HepG2 (cell line): ENCODE results near the gene USP28. TPM values are rescaled to one million over a fixed set of nuclear protein-coding genes. Genes with fewer than 3 reads are reported as not detected.
A peak's percentile ranks its signal among the peaks of the same experiment; 100 is the strongest.

Source experiments
- ATAC-seq: fragments of 200-7000 bp; cut with Tn5 transposase; 3 replicates; pipeline ENCODE4 v1.9.1; 2020; ENCODE audit warnings: mild to moderate bottlenecking, moderate library complexity
- BruUV-seq: library from RNA; stranded (reverse); fragments of 400-500 nt; replicated peaks from 2 replicates; lab custom pipeline; 2021; lab: Mats Ljungman, UMichigan
- CTCF ChIA-PET: fragments of 300-600 bp; formaldehyde crosslinking; extraction: SDS; loops from one replicate; lab custom pipeline; 2021; ENCODE audit warnings: low total read pairs, inconsistent platforms, low intra/inter-chr PET ratio; lab: Yijun Ruan, JAX
- POLR2A ChIA-PET: fragments of 350-600 bp; sonication (Branson Sonifier 250); formaldehyde crosslinking; loops from one replicate; lab custom pipeline; 2020; ENCODE audit warnings: antibody characterized with exemption, inconsistent platforms; lab: Yijun Ruan, JAX
- DNase-seq: peaks from one replicate; pipeline ENCODE4 v3.0.0-alpha.2; 2015; ENCODE audit warnings: low spot score
- FAIRE-seq: peaks from 3 replicates; lab custom pipeline; 2011; peaks lifted over from hg19 to GRCh38; lab: Jason Lieb, UNC
- H2AFZ ChIP-seq: one replicate; pipeline ENCODE4 v1.6.1; 2011; ENCODE audit warnings: low read length, inconsistent platforms
- H3K27ac ChIP-seq: fragments of 300-600 bp; 3 replicates; pipeline ENCODE4 v1.8.0; 2011; ENCODE audit warnings: mixed run types, mild to moderate bottlenecking, mixed read lengths, low read length, inconsistent platforms; ENCODE audit not compliant: insufficient read depth; ENCODE audit errors: extremely low read length
- H3K27me3 ChIP-seq, 2 experiments: fragments of 200-600 bp in 1 of 2; 2 replicates in 1 of 2; 3 replicates in 1 of 2; pipeline versions ENCODE4 v1.6.0 to v1.8.0; 2011; ENCODE audit warnings: low read length in 2 of 2, mild to moderate bottlenecking in 2 of 2, moderate library complexity in 2 of 2, inconsistent platforms in 1 of 2; ENCODE audit not compliant: insufficient read depth in 2 of 2, control insufficient read depth in 1 of 2
- H3K36me3 ChIP-seq, 2 experiments: fragments of 200-600 bp in 1 of 2; replicated peaks in 1 of 2; 2 replicates in 1 of 2; 3 replicates in 1 of 2; pipeline versions ENCODE4 v1.5.1 to v1.8.0; 2011; ENCODE audit warnings: low read length in 2 of 2, inconsistent platforms in 1 of 2; ENCODE audit not compliant: insufficient read depth in 2 of 2, control insufficient read depth in 1 of 2
- H3K4me1 ChIP-seq: 2 replicates; pipeline ENCODE4 v1.5.1; 2012; ENCODE audit warnings: low read length, inconsistent platforms; ENCODE audit not compliant: insufficient read depth
- H3K4me2 ChIP-seq: 2 replicates; pipeline ENCODE4 v1.6.0; 2011; ENCODE audit warnings: low read depth, low read length, inconsistent platforms
- H3K4me3 ChIP-seq, 3 experiments: fragments of 200-600 bp in 1 of 3; sonication (generic), shearing (Covaris generic) in 1 of 3; replicated peaks in 1 of 3; 2 replicates each; pipeline ENCODE4 v1.5.1; 2011 to 2016; ENCODE audit warnings: low read length in 3 of 3, inconsistent platforms in 2 of 3, low read depth in 2 of 3, mild to moderate bottlenecking in 2 of 3, control low read depth in 1 of 3, mixed read lengths in 1 of 3; ENCODE audit not compliant: insufficient read depth in 1 of 3
- H3K79me2 ChIP-seq: one replicate; pipeline ENCODE4 v1.6.1; 2011; ENCODE audit warnings: low read length, inconsistent platforms; ENCODE audit not compliant: insufficient read depth
- H3K9ac ChIP-seq: 2 replicates; pipeline ENCODE4 v1.6.0; 2011; ENCODE audit warnings: mild to moderate bottlenecking, low read depth, low read length, inconsistent platforms; ENCODE audit not compliant: insufficient read depth
- H3K9me3 ChIP-seq: 2 replicates; pipeline ENCODE4 v1.5.1; 2012; ENCODE audit warnings: mild to moderate bottlenecking, low read length
- H4K20me1 ChIP-seq: 2 replicates; pipeline ENCODE4 v1.6.0; 2011; ENCODE audit warnings: inconsistent platforms, mild to moderate bottlenecking, low read length, moderate library complexity; ENCODE audit not compliant: insufficient read depth
- HNRNPK ChIP-seq: fragments of 200-400 bp; formaldehyde crosslinking; IDR thresholded peaks from 2 replicates; pipeline ENCODE4 v1.6.1; 2018; ENCODE audit warnings: low read length, low read depth, moderate library complexity, mild to moderate bottlenecking; ENCODE audit not compliant: poor library complexity, severe bottlenecking
- IRF9 ChIP-seq: sonication (generic); formaldehyde crosslinking; IDR thresholded peaks from 2 replicates; pipeline ENCODE4 v1.8.0; 2022; ENCODE audit warnings: missing genetic modification reagents, mild to moderate bottlenecking, borderline replicate concordance
- LCORL ChIP-seq, 2 experiments: fragments of 450-650 bp in 1 of 2; sonication (generic) in 1 of 2; formaldehyde crosslinking in 1 of 2; IDR thresholded peaks; 2 replicates each; pipeline versions ENCODE4 v1.5.0 to v1.6.1; 2017 to 2020; ENCODE audit warnings: antibody characterized with exemption in 1 of 2, missing genetic modification reagents in 1 of 2
- MYNN ChIP-seq: sonication (generic); formaldehyde crosslinking; IDR thresholded peaks from 2 replicates; pipeline ENCODE4 v1.4.0; 2020; ENCODE audit warnings: mild to moderate bottlenecking, low read depth, missing genetic modification reagents
- NFKB2 ChIP-seq: sonication (generic); formaldehyde crosslinking; IDR thresholded peaks from 2 replicates; pipeline ENCODE4 v1.4.0; 2020; ENCODE audit warnings: missing genetic modification reagents, borderline replicate concordance
- SPEN ChIP-seq: sonication (generic); formaldehyde crosslinking; IDR thresholded peaks from 2 replicates; pipeline ENCODE4 v1.5.1; 2020; ENCODE audit warnings: low read depth, mild to moderate bottlenecking, missing genetic modification reagents
- SYNCRIP ChIP-seq: fragments of 200-400 bp; formaldehyde crosslinking; IDR thresholded peaks from 2 replicates; pipeline ENCODE4 v1.6.1; 2018; ENCODE audit warnings: mild to moderate bottlenecking, low read depth, low read length; ENCODE audit not compliant: insufficient read depth
- TBX2 ChIP-seq: sonication (generic); formaldehyde crosslinking; IDR thresholded peaks from 2 replicates; pipeline ENCODE4 v1.5.0; 2020; ENCODE audit warnings: missing genetic modification reagents, mild to moderate bottlenecking, borderline replicate concordance
- ZNF24 ChIP-seq: fragments of 450-650 bp; IDR thresholded peaks from 2 replicates; pipeline ENCODE4 v1.6.1; 2017; ENCODE audit warnings: antibody characterized with exemption, mild to moderate bottlenecking
- ZNF256 ChIP-seq: sonication (generic); formaldehyde crosslinking; conservative IDR thresholded peaks from 2 replicates; pipeline ENCODE4 v1.4.0; 2020; ENCODE audit warnings: missing genetic modification reagents
- ZNF362 ChIP-seq: sonication (generic); formaldehyde crosslinking; IDR thresholded peaks from 2 replicates; pipeline ENCODE4 v1.4.0; 2020; ENCODE audit warnings: missing genetic modification reagents, mild to moderate bottlenecking, borderline replicate concordance
- ZNF589 ChIP-seq: sonication (generic); formaldehyde crosslinking; conservative IDR thresholded peaks from 2 replicates; pipeline ENCODE4 v1.8.0; 2022; ENCODE audit warnings: mild to moderate bottlenecking, moderate library complexity, missing genetic modification reagents
- ZNF768 ChIP-seq: sonication (generic); formaldehyde crosslinking; IDR thresholded peaks from 2 replicates; pipeline ENCODE4 v1.4.0; 2020; ENCODE audit warnings: missing genetic modification reagents
- ZSCAN9 ChIP-seq: IDR thresholded peaks from 2 replicates; pipeline ENCODE4 v1.6.1; 2016; ENCODE audit warnings: borderline replicate concordance
- WGBS: methylation state at CpG from one replicate; pipeline ENCODE4 v1.1.6; 2017; ENCODE audit warnings: low lambda C conversion rate; 5-methylcytosine and 5-hydroxymethylcytosine counted together
- in situ Hi-C: cut with HindIII; loops from 2 replicates; pipeline ENCODE4 v1.10.0; 2017; ENCODE audit warnings: low pct_unique_long_range_greater_than_20kb; ENCODE audit not compliant: extremely low pct_ligation_motif_present
- intact Hi-C: fragments of 100-400 bp; cut with micrococcal nuclease; formaldehyde crosslinking; loops from one replicate; pipeline ENCODE4 v1.10.0; 2022; ENCODE audit not compliant: unreplicated experiment
- polyA plus RNA-seq, 8 experiments: library from polyadenylated mRNA; depleted of rRNA in 3 of 8; stranded (reverse) in 7 of 8; unstranded in 1 of 8; fragments of >200 nt; fragmentation: Illumina TruSeq in 4 of 8; extraction: Trizol in 4 of 8; gene quantifications; 2 replicates each; pipeline versions ENCODE4 v1.2.1 to v1.2.3, GENCODE V29; 2011 to 2016; ENCODE audit warnings: low read depth in 4 of 8, missing spikeins in 1 of 8, mixed read lengths in 1 of 8; ENCODE audit not compliant: insufficient read depth in 1 of 8
- total RNA-seq, 5 experiments: library from RNA; depleted of rRNA; stranded (reverse); fragments of >200 nt; fragmentation: Illumina TruSeq; extraction: Trizol; gene quantifications; 2 replicates each; pipeline ENCODE4 v1.2.3, GENCODE V29; 2016; ENCODE audit warnings: low read depth in 1 of 5
- TF ChIP-seq, protein P1 (sequence below): sonication (generic); formaldehyde crosslinking; IDR thresholded peaks from 2 replicates; pipeline ENCODE4 v1.4.0; 2020; ENCODE audit warnings: mild to moderate bottlenecking, low read depth, missing genetic modification reagents

Gene USP28
- total and polyA plus RNA-seq, 2 of the 13 experiments (the other 11 are each of a cell fraction or from before 2014, with no cell fraction given), result 29.6 to 34.3 TPM

GRCh38 chr11:113867843-113868503, 7.4 kb downstream of the USP28 start:
- H2AFZ ChIP-seq, result no peak overlapping the region
- FAIRE-seq, result no peak
- no peak for DNase-seq
- in situ Hi-C loops, result no loop called here
- no peak overlapping the region for H3K9ac ChIP-seq
- no peak overlapping the region for H3K27ac ChIP-seq
- POLR2A ChIA-PET, result no interaction called here
- no peaks in the 10 kb centered on the region for H3K27me3 ChIP-seq
- H3K4me3 ChIP-seq, result no peak overlapping the region
- CTCF ChIA-PET, result no interaction called here
- H3K4me2 ChIP-seq, result no peak overlapping the region
- ATAC-seq, result no peak
- H3K9me3 ChIP-seq, result no peaks in the 10 kb centered on the region
- WGBS, result 91% methylated on average over 3 of the region's 3 CpGs
- peak; percentile 28 for TF ChIP-seq HNRNPK
- TF ChIP-seq NFKB2, result no peak
- TF ChIP-seq LCORL (IDR thresholded peaks at IDR 0.05), result no peak
- TF ChIP-seq LCORL (CRISPR knock-in tag; IDR thresholded peaks at IDR 0.05), result no peak
- no peak for TF ChIP-seq ZNF589
- TF ChIP-seq ZNF768, result no peak
- no peak for TF ChIP-seq ZSCAN9 (CRISPR knock-in tag)
- intact Hi-C loops, result no loop called here
- no peaks in the 10 kb centered on the region for H4K20me1 ChIP-seq
- peaks cover 14% of the 10 kb centered on the region for H3K79me2 ChIP-seq
- no peaks in the 10 kb centered on the region; a peak in 1 of 5 replicates for H3K36me3 ChIP-seq
- peaks cover 22% of the 10 kb centered on the region for H3K4me1 ChIP-seq
- no TSS peak for BruUV-seq

DNA sequence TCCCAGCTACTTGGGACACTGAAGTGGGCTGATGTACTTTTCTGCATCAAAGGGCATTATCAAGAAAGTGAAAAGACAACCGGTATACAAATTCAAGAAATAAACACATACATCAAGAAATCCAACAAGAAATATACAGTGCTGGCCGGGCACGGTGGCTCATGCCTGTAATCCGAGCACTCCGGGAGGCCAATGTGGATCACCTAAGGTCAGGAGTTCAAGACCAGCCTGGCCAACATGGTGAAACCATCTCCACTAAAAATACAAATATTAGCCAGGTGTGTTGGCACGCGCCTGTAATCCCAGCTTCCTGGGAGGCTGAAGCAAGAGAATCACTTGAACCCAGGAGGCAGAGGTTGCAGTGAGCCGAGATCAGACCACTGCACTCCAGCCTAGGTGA, 9.5 kb downstream of the USP28 start:
- peaks cover 13% of the 10 kb centered on the region for H3K4me1 ChIP-seq
- no peaks in the 10 kb centered on the region for H3K27me3 ChIP-seq
- no peak overlapping the region for H3K9ac ChIP-seq
- 96% methylated on average over 8 of the region's 8 CpGs for WGBS
- H3K36me3 ChIP-seq, result no peaks in the 10 kb centered on the region; a peak in 1 of 5 replicates
- in situ Hi-C loops (no loop called here), intact Hi-C loops (no loop called here)
- H4K20me1 ChIP-seq, result no peaks in the 10 kb centered on the region
- CTCF ChIA-PET, result no interaction called here
- POLR2A ChIA-PET, result no interaction called here
- H3K4me3 ChIP-seq, result no peak overlapping the region
- FAIRE-seq (no peak), ATAC-seq (no peak), DNase-seq (no peak)
- BruUV-seq, result no TSS peak
- no peaks in the 10 kb centered on the region for H3K9me3 ChIP-seq
- H3K79me2 ChIP-seq, result peaks cover 20% of the 10 kb centered on the region
- no peak overlapping the region for H2AFZ ChIP-seq
- no peak overlapping the region for H3K27ac ChIP-seq
- H3K4me2 ChIP-seq, result no peak overlapping the region
- TF ChIP-seq, protein P1, sequence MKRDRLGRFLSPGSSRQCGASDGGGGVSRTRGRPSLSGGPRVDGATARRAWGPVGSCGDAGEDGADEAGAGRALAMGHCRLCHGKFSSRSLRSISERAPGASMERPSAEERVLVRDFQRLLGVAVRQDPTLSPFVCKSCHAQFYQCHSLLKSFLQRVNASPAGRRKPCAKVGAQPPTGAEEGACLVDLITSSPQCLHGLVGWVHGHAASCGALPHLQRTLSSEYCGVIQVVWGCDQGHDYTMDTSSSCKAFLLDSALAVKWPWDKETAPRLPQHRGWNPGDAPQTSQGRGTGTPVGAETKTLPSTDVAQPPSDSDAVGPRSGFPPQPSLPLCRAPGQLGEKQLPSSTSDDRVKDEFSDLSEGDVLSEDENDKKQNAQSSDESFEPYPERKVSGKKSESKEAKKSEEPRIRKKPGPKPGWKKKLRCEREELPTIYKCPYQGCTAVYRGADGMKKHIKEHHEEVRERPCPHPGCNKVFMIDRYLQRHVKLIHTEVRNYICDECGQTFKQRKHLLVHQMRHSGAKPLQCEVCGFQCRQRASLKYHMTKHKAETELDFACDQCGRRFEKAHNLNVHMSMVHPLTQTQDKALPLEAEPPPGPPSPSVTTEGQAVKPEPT (CRISPR knock-in tag), result no peak
- no peak for TF ChIP-seq ZNF24
- no peak for TF ChIP-seq ZNF362
- no peak for TF ChIP-seq TBX2 (CRISPR knock-in tag)
- TF ChIP-seq ZNF256 (CRISPR knock-in tag), result no peak
- TF ChIP-seq IRF9 (CRISPR knock-in tag), result no peak
- no peak for TF ChIP-seq SPEN
- no peak for TF ChIP-seq SYNCRIP
- no peak for TF ChIP-seq MYNN (CRISPR knock-in tag)
